Measurements from ENCODE around the gene TMEM87A.

GRCh38 chr15:42175671-42176070 is 97.6 kb downstream of the TMEM87A start:
- TF ChIP-seq, protein P1, sequence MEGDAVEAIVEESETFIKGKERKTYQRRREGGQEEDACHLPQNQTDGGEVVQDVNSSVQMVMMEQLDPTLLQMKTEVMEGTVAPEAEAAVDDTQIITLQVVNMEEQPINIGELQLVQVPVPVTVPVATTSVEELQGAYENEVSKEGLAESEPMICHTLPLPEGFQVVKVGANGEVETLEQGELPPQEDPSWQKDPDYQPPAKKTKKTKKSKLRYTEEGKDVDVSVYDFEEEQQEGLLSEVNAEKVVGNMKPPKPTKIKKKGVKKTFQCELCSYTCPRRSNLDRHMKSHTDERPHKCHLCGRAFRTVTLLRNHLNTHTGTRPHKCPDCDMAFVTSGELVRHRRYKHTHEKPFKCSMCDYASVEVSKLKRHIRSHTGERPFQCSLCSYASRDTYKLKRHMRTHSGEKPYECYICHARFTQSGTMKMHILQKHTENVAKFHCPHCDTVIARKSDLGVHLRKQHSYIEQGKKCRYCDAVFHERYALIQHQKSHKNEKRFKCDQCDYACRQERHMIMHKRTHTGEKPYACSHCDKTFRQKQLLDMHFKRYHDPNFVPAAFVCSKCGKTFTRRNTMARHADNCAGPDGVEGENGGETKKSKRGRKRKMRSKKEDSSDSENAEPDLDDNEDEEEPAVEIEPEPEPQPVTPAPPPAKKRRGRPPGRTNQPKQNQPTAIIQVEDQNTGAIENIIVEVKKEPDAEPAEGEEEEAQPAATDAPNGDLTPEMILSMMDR (conservative IDR thresholded peaks at IDR 0.05 in 1 of 2, IDR thresholded peaks at IDR 0.05 in 1 of 2; ENCODE audit: low read depth in 1 of 2, low read length in 2 of 2): no peak
- no peak for TF ChIP-seq EZH2 (IDR thresholded peaks at IDR 0.05; ENCODE audit: low read length, missing control alignments)
